Measurements from ENCODE around the gene NPM1. TPM values are rescaled to one million over a fixed set of nuclear protein-coding genes. Genes with fewer than 3 reads are reported as not detected.

Gene NPM1
- total RNA-seq, 1 donor from 2014 or later: 1,157 TPM

- Mint-ChIP-seq H3K36me3 (ENCODE audit: unreplicated experiment) (peaks cover 3% of the 10 kb centered on the region), H3K4me3 (ENCODE audit: unreplicated experiment) (peak overlapping the region; percentile 42), H3K9me3 (ENCODE audit: unreplicated experiment) (no peaks in the 10 kb centered on the region), H3K27ac (ENCODE audit: unreplicated experiment) (no peak overlapping the region), H3K27me3 (ENCODE audit: unreplicated experiment) (peaks cover 3% of the 10 kb centered on the region), H3K4me1 (ENCODE audit: unreplicated experiment) (peaks cover 28% of the 10 kb centered on the region)
- no peak for TF ChIP-seq CTCF (IDR thresholded peaks at IDR 0.05)
- DNase-seq (ENCODE audit: extremely low spot score, unreplicated experiment): peak; percentile 67
Measured at GRCh38 chr5:171386006-171386671, 1.5 kb upstream of the NPM1 start.

GRCh38 chr5:171386861-171387344 lies 746 bp upstream of the NPM1 start:
- Mint-ChIP-seq H3K4me1 (ENCODE audit: unreplicated experiment) (peaks cover 32% of the 10 kb centered on the region), H3K4me3 (ENCODE audit: unreplicated experiment) (peak overlapping the region; percentile 98), H3K27me3 (ENCODE audit: unreplicated experiment) (peaks cover 3% of the 10 kb centered on the region), H3K27ac (ENCODE audit: unreplicated experiment) (peak overlapping the region; percentile 99), H3K9me3 (ENCODE audit: unreplicated experiment) (no peaks in the 10 kb centered on the region), H3K36me3 (ENCODE audit: unreplicated experiment) (peaks cover 7% of the 10 kb centered on the region)
- DNase-seq (ENCODE audit: extremely low spot score, unreplicated experiment): no peak
- no peak for TF ChIP-seq CTCF (IDR thresholded peaks at IDR 0.05)

GRCh38 chr5:171387970-171388815 lies 544 bp downstream of the NPM1 start:
- peak; percentile 90 for DNase-seq (ENCODE audit: extremely low spot score, unreplicated experiment)
- peak overlapping the region; percentile 98 for H3K4me3 Mint-ChIP-seq (ENCODE audit: unreplicated experiment)
- H3K27me3 Mint-ChIP-seq (ENCODE audit: unreplicated experiment): peaks cover 1% of the 10 kb centered on the region
- peaks cover 20% of the 10 kb centered on the region for H3K36me3 Mint-ChIP-seq (ENCODE audit: unreplicated experiment)
- TF ChIP-seq CTCF (IDR thresholded peaks at IDR 0.05): no peak
- no peaks in the 10 kb centered on the region for H3K9me3 Mint-ChIP-seq (ENCODE audit: unreplicated experiment)
- peaks cover 40% of the 10 kb centered on the region for H3K4me1 Mint-ChIP-seq (ENCODE audit: unreplicated experiment)
- peak overlapping the region; percentile 99 for H3K27ac Mint-ChIP-seq (ENCODE audit: unreplicated experiment)

GRCh38 chr5:171388816-171389168 lies 1.1 kb downstream of the NPM1 start:
- peak; percentile 64 for DNase-seq (ENCODE audit: extremely low spot score, unreplicated experiment)
- Mint-ChIP-seq H3K36me3 (ENCODE audit: unreplicated experiment) (peaks cover 25% of the 10 kb centered on the region), H3K4me1 (ENCODE audit: unreplicated experiment) (peaks cover 44% of the 10 kb centered on the region), H3K27ac (ENCODE audit: unreplicated experiment) (peak overlapping the region; percentile 99), H3K27me3 (ENCODE audit: unreplicated experiment) (no peaks in the 10 kb centered on the region), H3K9me3 (ENCODE audit: unreplicated experiment) (no peaks in the 10 kb centered on the region), H3K4me3 (ENCODE audit: unreplicated experiment) (peak overlapping the region; percentile 98)
- TF ChIP-seq CTCF (IDR thresholded peaks at IDR 0.05): no peak
